Left lung (tissue), 10 donors: ENCODE data around the gene PDZD4. TPM values are rescaled to one million over a fixed set of nuclear protein-coding genes. Genes with fewer than 3 reads are reported as not detected.

Experiments
- ATAC-seq: fragments of 200-7000 bp; cut with Tn5 transposase; one replicate; pipeline ENCODE4 v1.9.1; 2020; ENCODE audit warnings: moderate library complexity
- DNase-seq, 4 donors: peaks; one replicate each; pipeline ENCODE4 v3.0.0-alpha.2; 2013 to 2020
- H3K27ac ChIP-seq, 2 donors: fragments of 200-600 bp; sonication (generic) in 1 of 2; one replicate each; pipeline versions ENCODE4 v1.5.0 to v1.8.0; 2020 to 2021
- H3K27me3 ChIP-seq, 2 donors: fragments of 200-600 bp; sonication (generic) in 1 of 2; one replicate each; pipeline versions ENCODE4 v1.5.0 to v1.8.0; 2020 to 2021
- H3K36me3 ChIP-seq, 2 donors: fragments of 200-600 bp; sonication (generic) in 1 of 2; one replicate each; pipeline versions ENCODE4 v1.5.0 to v1.8.0; 2020 to 2021
- H3K4me1 ChIP-seq, 2 donors: fragments of 200-600 bp; one replicate each; pipeline ENCODE4 v1.8.0; 2021
- H3K4me3 ChIP-seq, 2 donors: fragments of 200-600 bp; sonication (generic) in 1 of 2; one replicate each; pipeline versions ENCODE4 v1.5.0 to v1.8.0; 2020 to 2021; ENCODE audit warnings: mild to moderate bottlenecking in 1 of 2
- H3K9me3 ChIP-seq, 2 donors: fragments of 200-600 bp; sonication (generic) in 1 of 2; one replicate each; pipeline versions ENCODE4 v1.5.0 to v1.8.0; 2020 to 2021
- CTCF ChIP-seq, 2 donors: fragments of 200-600 bp; sonication (generic) in 1 of 2; IDR thresholded peaks; one replicate each; pipeline versions ENCODE4 v1.5.0 to v1.8.0; 2021; ENCODE audit warnings: antibody characterized with exemption in 2 of 2
- intact Hi-C, 2 donors: fragments of 100-400 bp; cut with DNase I; formaldehyde crosslinking; loops; one replicate each; pipeline versions ENCODE4 v1.11.2 to v1.14.2; 2022
- polyA plus RNA-seq, 6 donors: library from polyadenylated mRNA; unstranded; fragments of 120-200 nt; gene quantifications; one replicate each; pipeline ENCODE4 v1.2.1, GENCODE V29; 2013; ENCODE audit not compliant: insufficient read length in 6 of 6
- total RNA-seq, 2 donors: library from RNA; stranded (reverse); fragmentation: NEBNext Ultra II Directional; extraction: Animal tissue kit (Norgen Biotek cat#: 25700); gene quantifications; one replicate each; pipeline ENCODE4 v1.2.1, GENCODE V29; 2021
- donor health status: DM: no; HTN: yes; CAD: no.
- donor health status: DM: no; HTN: no; CAD: no.

The PDZD4 gene
- total and polyA plus RNA-seq, 8 donors: 2.3 to 13.7 (median 10.3) TPM

GRCh38 chrX:153874366-153875125 is 44.2 kb upstream of the PDZD4 start:
- no peaks in the 10 kb centered on the region for H3K9me3 ChIP-seq
- intact Hi-C loops: no loop called here
- ATAC-seq (no peak), DNase-seq (no peak)
- H3K36me3 ChIP-seq: no peaks in the 10 kb centered on the region
- H3K4me3 ChIP-seq: no peak overlapping the region
- H3K4me1 ChIP-seq: no peaks in the 10 kb centered on the region
- peaks cover 15 to 45% of the 10 kb centered on the region in 2 donors for H3K27me3 ChIP-seq
- TF ChIP-seq CTCF (IDR thresholded peaks at IDR 0.05): no peak
- no peak overlapping the region for H3K27ac ChIP-seq

GRCh38 chrX:153874085-153874365 is 43.7 kb upstream of the PDZD4 start:
- H3K36me3 ChIP-seq: no peaks in the 10 kb centered on the region
- ATAC-seq (no peak), DNase-seq (no peak)
- H3K4me3 ChIP-seq: no peak overlapping the region
- intact Hi-C loops: no loop called here
- H3K27me3 ChIP-seq: peaks cover 11 to 39% of the 10 kb centered on the region in 2 donors
- H3K27ac ChIP-seq: no peak overlapping the region
- TF ChIP-seq CTCF (IDR thresholded peaks at IDR 0.05): no peak
- no peaks in the 10 kb centered on the region for H3K9me3 ChIP-seq
- no peaks in the 10 kb centered on the region for H3K4me1 ChIP-seq

- H3K4me1 ChIP-seq: no peaks in the 10 kb centered on the region
- no peak overlapping the region for H3K27ac ChIP-seq
- H3K27me3 ChIP-seq: peaks cover 6 to 34% of the 10 kb centered on the region in 2 donors
Observed at GRCh38 chrX:153873282-153874084, 43.1 kb upstream of the PDZD4 start.

GRCh38 chrX:153871946-153872878 is 41.9 kb upstream of the PDZD4 start:
- DNase-seq (no peak), ATAC-seq (no peak)
- Histone ChIP-seq H3K9me3 (no peaks in the 10 kb centered on the region), H3K36me3 (no peaks in the 10 kb centered on the region), H3K4me1 (no peaks in the 10 kb centered on the region), H3K27ac (no peak overlapping the region), H3K27me3 (peaks cover 0 to 23% of the 10 kb centered on the region in 2 donors), H3K4me3 (no peak overlapping the region)
- intact Hi-C loops: no loop called here
- TF ChIP-seq CTCF (IDR thresholded peaks at IDR 0.05): no peak

More at GRCh38 chrX:153873282-153874084, 43.1 kb upstream of the PDZD4 start:
- H3K9me3 ChIP-seq: no peaks in the 10 kb centered on the region
- intact Hi-C loops: no loop called here
- no peak for TF ChIP-seq CTCF (IDR thresholded peaks at IDR 0.05)
- ATAC-seq (no peak), DNase-seq (no peak)
- H3K36me3 ChIP-seq: no peaks in the 10 kb centered on the region
- H3K4me3 ChIP-seq: no peak overlapping the region
